ENCODE measurements around the gene LCP2.

LCP2 gene

DNA sequence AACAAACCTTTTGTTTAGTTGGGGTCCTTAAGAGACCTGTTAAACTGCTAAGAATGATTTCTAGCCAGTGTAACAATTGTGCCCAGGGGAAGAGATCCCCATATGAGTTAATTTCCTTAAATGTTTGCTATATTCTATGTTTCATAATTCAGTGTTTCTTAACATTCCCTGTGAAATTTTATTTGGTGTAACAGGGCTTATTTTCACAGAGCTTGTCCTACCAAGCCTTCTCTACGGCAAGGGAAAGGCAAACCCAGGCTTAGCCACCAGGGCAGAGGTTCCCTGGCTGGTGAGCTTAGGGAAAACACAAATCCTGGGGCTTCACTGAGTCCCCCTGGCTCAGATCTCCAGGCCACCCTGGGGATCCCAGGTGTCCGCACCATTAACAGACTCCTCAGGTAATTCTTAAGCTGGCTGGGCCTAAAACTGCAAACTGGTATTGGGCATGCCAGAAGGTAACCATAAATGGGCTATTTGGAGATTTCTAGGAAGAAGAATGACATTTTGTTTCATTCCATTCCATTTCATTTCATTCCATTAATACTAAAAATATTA, 17.0 kb upstream of the LCP2 start:
- DNase-seq, result no peak

GRCh38 chr5:170313816-170314215, 16.2 kb upstream of the LCP2 start:
- DNase-seq, result no peak

DNA sequence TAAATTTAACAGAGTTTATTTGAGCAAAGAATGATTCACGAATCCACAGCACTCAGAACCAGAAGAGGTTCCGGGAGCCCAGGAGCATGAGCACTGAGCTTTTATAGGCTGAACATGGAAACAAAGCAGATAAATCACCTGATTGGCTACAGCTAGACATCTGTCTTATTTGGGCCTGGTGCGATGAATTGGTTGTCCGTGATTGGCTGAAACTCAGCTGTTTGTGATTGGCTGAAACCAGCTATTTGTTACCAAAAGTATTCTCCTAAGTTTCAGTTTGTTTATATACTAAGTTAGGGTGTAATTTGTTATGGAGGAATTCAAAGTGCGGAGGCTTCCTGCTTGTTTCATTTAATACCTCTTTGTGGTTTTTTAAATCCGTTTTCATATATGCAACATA, 15.8 kb upstream of the LCP2 start:
- DNase-seq, result peak in 1 of 2 experiments; percentile 62

GRCh38 chr5:170312666-170313065, 15.1 kb upstream of the LCP2 start:
- DNase-seq, result peak; percentile 46 to 90

- DNase-seq, result no peak
These were observed 14.7 kb upstream of the LCP2 start for GRCh38 chr5:170312301-170312595.

DNA sequence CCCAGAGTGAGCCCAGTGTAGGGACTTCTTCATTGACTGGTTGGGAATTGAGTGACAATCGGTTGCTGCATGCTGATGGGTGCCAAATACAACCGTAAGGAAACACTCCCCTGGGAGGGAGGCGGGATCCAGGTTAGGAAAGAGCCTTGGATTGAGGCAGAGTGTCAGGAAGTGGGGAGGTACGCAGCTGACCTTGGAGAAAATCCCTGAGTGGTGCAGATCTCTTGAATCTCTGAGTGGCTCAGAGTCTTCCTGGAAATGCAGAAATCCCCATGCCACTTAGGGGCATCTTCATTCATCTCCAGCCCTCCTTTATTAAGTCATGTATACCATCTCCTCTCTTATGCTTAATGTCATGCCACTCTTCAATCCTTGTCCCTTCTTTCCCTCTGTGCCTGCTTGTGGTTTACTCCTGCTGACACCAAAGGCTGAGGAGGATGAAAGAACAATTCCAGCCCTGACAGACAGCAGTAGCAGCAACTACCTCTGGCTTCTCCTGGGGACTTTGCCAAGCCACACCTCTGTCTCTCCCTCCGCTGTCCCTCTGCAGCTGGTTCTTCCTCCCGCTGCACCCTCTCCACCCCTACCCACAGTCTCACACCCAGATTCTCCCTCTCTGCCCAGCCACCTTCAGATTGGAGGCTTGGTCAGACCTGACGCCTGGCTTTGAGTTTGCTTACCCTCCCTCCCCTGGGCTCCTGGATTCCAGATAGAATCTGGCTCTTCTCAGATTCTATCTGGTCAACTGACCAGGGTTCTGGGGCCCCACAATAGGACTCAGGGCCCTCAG, 14.1 kb upstream of the LCP2 start:
- no peak for DNase-seq

GRCh38 chr5:170310256-170310926, 12.8 kb upstream of the LCP2 start:
- no peak for DNase-seq

GRCh38 chr5:170308686-170309085, 11.1 kb upstream of the LCP2 start:
- no peak for DNase-seq

DNA sequence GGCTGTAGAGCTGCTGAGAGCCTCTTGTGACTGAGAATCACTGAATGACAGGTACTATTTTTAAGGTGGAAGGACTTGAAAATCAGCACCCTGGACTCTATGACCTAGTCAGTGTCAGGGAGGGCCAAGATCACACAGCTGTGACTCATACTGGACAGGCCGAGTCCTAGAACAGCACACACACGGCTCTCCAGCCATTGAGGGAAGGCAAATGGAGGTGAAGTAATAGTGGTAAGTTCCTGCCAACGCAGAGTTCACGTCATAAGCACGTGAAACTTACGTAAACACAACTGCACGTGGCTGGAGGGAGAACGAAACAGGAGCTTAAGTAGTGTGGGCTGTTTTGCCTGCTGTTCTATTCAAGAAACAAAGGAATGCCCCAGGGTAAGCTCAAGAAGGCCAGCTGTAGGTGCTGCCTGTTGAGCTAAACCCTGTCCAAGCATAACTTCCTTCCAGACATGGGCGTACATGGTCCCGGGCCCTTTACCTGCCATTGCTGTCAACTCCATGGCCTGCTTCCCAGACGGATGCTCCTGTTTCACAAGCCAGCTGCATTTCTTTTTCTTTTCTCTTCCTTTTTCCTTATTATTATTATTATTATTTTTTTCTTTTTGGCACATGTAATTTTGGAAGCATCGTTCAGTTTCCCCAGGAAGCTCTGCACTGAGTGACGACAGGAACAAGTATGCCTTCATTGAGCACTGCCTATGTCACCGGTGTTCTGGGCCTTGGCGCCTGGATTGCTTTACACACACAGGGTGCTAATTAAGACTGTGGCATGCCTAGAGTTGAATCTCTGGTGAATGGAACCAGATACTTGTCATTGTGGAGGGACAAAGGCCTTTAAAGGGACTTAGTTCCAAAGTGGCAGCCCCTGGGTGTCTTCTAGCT, 10.2 kb upstream of the LCP2 start:
- no peak for DNase-seq

GRCh38 chr5:170306381-170306831, 8.8 kb upstream of the LCP2 start:
- DNase-seq, result peak in 1 of 2 experiments; percentile 52

DNA sequence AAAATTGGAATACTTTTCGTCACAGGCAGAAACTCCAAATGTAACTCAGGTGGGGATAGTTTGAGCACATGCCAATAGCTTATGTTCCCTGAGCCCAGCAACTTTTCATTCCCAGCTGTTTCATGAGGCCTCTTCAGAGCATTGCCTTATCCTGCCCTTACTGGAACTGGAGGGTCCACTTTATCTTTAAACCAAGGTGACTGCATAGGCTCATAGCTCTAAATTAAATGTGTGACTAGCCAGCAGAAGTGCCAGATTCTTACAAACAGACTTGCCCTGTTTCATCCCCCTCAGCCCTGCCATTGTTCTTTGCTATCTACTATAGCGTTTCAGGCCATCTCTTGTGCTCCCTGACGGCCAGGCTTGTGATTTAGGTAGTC, 8.1 kb upstream of the LCP2 start:
- no peak for DNase-seq

GRCh38 chr5:170305016-170305645, 7.6 kb upstream of the LCP2 start:
- no peak for DNase-seq

DNA sequence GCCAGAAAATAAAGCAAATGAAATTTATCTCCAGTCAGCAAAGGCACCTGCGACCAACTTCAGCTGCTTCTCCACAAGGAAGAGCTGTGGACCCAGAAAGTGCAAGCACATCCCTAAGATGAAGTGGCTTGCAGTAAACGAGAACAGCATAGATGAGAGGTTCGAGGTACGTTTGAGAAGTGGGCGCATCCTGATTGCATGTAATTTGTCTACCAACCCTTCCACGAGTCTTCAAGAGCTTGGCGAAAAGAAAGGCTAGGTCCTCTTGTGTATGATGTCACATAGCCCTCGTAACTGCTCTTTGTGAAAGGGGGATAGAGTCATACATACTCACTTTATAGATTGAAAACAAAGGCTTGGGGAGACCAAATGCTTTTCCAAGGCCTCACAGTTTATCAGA, 6.0 kb upstream of the LCP2 start:
- no peak for DNase-seq

DNA sequence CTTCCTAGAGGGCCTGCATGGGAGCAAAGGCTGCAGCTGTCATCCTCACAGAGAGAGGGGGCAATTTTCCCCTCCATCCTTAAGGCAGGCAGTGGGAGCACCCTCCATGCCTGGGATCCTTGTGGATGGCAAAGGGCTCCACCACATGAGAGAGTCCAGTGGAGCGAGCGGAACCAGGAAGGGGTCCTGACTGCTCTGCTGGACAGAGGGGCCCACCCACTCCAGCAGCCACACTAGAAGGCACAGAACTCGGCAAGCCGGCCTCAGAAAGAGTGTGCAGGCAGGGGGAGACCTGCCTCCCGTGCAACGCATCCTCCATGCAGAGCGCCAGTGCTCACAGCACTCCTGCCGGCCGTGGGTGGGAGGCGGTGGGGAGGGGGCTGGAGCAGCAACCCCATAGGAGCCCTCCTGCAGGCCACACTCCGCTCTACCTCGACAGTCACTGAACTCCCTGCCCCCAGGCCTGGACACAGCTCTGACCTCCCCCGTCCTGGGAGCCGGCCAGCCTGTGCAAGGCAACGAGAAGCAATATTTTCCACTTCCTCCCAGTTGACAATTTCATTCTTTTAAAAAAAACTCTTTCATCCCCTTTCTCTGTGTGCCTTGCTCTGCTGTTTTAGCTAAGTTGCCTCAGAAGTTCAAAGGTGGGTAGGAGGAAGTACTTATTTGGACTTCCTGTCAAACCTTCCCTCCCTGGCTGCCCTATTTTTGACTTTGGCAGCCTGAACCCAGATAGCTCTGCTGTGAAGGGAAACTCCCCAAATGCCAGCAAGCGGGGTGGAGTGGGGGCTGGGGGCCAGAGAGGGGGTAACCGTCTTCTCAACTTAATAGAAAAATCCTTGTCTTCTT, 5.3 kb upstream of the LCP2 start:
- DNase-seq, result peak; percentile 35 to 77

DNA sequence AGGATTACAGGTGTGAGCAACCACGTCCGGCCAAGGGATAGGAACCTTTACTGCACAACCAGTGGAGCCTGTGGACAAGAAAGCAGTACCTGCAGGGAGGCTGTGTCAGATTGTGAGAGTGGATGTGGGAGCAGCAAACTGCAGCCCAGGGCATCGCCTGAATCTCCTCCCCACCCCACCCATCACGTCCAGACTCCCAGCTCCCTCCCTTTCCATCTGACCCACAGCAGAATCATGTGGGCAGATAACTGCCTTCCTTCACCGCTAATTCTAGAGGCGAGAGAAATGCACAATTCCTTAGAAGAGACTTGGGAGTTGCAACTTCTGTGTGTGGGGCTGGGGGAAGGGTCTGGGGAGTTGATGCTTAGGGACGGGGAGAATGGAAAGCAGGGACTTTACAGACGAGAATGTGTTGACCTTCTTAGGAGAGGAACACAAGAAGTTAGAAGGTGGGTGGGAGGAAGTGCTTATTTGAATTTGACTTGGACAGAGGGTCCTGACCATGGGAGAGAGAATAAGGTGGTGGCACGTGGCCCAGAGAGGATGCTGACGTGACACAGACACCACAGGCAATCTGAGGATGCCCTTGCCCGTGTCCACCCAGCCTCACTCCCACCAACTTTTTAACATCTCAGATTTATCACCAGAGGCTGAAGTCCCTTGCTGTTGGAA, 4.5 kb upstream of the LCP2 start:
- DNase-seq, result no peak

GRCh38 chr5:170301149-170301548, 3.6 kb upstream of the LCP2 start:
- no peak for DNase-seq

DNA sequence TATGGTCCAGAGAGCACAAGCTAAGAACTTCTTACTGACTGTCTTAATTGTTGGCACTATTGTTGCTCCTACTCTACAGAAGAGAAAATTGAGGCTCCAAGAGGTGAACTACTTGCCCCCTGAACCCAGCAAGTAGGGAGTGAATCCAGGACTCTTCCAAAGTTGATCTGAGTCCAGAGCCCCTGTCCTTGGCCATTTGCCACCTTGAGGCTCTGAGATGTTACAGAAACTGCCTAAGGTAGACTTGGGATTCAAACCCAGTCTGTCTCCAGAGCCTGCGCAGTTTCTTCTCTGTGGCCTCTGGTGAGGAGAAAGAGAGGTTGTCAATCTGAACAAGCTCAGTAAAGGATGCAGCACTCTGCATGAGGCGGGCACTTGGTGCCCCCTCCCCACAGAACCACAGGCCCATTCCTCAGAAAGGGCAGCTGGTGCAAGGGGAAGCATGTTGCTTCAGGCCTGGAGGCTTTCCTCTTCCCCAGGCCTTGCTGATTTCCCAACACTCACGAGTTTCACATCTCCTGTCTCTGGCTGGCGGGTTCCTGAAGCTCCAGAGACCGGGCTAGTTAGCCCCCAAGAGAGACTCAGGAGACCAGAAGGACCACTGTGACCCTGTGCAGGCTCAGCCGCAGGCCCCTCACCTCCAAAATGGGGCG, 2.9 kb upstream of the LCP2 start:
- DNase-seq, result no peak

GRCh38 chr5:170296935-170297588, 515 bp downstream of the LCP2 start:
- DNase-seq, result no peak

DNA sequence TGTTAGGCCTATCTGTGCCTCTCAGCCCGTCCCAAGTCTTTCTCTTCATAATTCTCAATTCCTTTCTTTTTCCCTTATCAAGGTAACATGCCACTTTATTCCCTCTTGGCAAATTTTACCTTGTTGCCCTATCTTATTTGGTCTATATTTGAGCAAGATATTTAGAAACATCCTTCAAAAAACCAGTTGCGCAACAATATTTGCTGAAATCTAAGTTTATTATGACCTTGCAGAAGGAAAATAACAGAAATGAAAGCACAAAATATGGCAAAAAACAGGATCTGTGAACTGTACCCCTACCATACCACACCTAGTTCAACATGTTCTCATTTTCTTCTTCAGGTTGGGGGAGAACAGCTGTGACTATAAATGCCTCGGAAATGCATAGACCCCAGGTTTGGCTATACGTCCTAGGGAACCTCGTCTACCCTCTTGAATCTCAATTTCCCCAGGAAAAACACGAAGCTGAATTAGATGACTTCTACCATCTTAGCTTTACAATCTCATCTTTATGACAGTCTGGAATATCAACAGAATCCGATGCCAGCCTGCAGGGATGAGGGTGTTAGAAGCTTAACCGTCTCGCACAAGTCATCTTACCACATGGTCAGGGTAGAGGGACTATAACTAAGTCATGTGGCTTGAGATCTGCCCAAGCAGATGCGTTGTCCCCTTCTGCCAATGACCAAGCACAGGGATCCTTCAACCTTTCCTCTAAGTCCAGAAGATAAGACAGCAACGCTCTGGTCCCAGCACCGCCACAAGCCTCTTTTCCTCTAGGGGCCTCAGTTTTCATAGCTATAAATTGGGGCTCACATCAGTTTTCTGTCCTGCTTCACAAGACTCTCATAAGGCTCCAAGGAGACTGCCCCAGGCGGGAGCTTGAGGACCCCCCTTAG, 1.3 kb downstream of the LCP2 start:
- DNase-seq, result no peak
